ENCODE results near the gene CDC6.
"Not testable (repeated sequence)": the region's sequence is repeated elsewhere in the genome, so short reads cannot be mapped to it uniquely, and the experiment has no call there.

Gene CDC6

GRCh38 chr17:40290629-40291280 is 3.1 kb downstream of the CDC6 start:
- DNase-seq: no peak

GRCh38 chr17:40291281-40291664 is 3.6 kb downstream of the CDC6 start:
- DNase-seq: no peak

- no peak for DNase-seq
Observed at GRCh38 chr17:40293363-40293762, 5.7 kb downstream of the CDC6 start.

- no peak for DNase-seq
Observed at GRCh38 chr17:40295488-40296436, 8.1 kb downstream of the CDC6 start.

GRCh38 chr17:40297511-40297910 is 9.8 kb downstream of the CDC6 start:
- DNase-seq: no peak

- DNase-seq: no peak
Observed at GRCh38 chr17:40298726-40299125, 11.0 kb downstream of the CDC6 start.

GRCh38 chr17:40299159-40299757 is 11.6 kb downstream of the CDC6 start:
- DNase-seq: not testable (repeated sequence)

GRCh38 chr17:40301315-40301714 is 13.6 kb downstream of the CDC6 start:
- DNase-seq: no peak

GRCh38 chr17:40303009-40303657 is 15.5 kb downstream of the CDC6 start:
- no peak for DNase-seq

GRCh38 chr17:40303708-40304551 is 16.3 kb downstream of the CDC6 start:
- no peak for DNase-seq

- not testable (repeated sequence) for DNase-seq
Observed at GRCh38 chr17:40304552-40304863, 16.8 kb downstream of the CDC6 start.

GRCh38 chr17:40304866-40305265 is 17.2 kb downstream of the CDC6 start:
- DNase-seq: not testable (repeated sequence)

- DNase-seq: no peak
Observed at GRCh38 chr17:40306395-40306794, 18.7 kb downstream of the CDC6 start.

- no peak for DNase-seq
Observed at GRCh38 chr17:40307001-40307730, 19.5 kb downstream of the CDC6 start.

GRCh38 chr17:40307740-40308239 is 20.1 kb downstream of the CDC6 start:
- no peak for DNase-seq

GRCh38 chr17:40309031-40309948 is 21.6 kb downstream of the CDC6 start, which contains the start of gene RARA:
Gene RARA (plus strand): TSS chr17:40309180. CDS start chr17:40331219, 22,039 bp downstream.
- DNase-seq: no peak

GRCh38 chr17:40309949-40310510 is 22.4 kb downstream of the CDC6 start:
- no peak for DNase-seq

- DNase-seq: no peak
Observed at GRCh38 chr17:40310882-40311391, 23.3 kb downstream of the CDC6 start.

- no peak for DNase-seq
Observed at GRCh38 chr17:40311575-40311974, 23.9 kb downstream of the CDC6 start.

Measured in 8988T (cell line).